Skin epidermis (tissue), 12 donors: Measurements from ENCODE around the gene E2F1.
A peak's percentile ranks its signal among the peaks of the same experiment; 100 is the strongest.
"Not testable (repeated sequence)": the region's sequence is repeated elsewhere in the genome, so short reads cannot be mapped to it uniquely, and the experiment has no call there.

ENCODE experiments used
- H3K27ac ChIP-seq, 21 experiments: fragments of 200-600 bp; sonication (generic) in 11 of 21; one replicate each; pipeline ENCODE4 v1.5.0; 2020; ENCODE audit warnings: mild to moderate bottlenecking in 3 of 21, inconsistent platforms in 2 of 21, moderate library complexity in 2 of 21
- H3K4me3 ChIP-seq, 7 experiments: fragments of 200-600 bp; sonication (generic) in 2 of 7; one replicate each; pipeline ENCODE4 v1.5.0; 2020; ENCODE audit warnings: inconsistent platforms in 2 of 7, mild to moderate bottlenecking in 2 of 7, moderate library complexity in 1 of 7

Gene E2F1

DNA sequence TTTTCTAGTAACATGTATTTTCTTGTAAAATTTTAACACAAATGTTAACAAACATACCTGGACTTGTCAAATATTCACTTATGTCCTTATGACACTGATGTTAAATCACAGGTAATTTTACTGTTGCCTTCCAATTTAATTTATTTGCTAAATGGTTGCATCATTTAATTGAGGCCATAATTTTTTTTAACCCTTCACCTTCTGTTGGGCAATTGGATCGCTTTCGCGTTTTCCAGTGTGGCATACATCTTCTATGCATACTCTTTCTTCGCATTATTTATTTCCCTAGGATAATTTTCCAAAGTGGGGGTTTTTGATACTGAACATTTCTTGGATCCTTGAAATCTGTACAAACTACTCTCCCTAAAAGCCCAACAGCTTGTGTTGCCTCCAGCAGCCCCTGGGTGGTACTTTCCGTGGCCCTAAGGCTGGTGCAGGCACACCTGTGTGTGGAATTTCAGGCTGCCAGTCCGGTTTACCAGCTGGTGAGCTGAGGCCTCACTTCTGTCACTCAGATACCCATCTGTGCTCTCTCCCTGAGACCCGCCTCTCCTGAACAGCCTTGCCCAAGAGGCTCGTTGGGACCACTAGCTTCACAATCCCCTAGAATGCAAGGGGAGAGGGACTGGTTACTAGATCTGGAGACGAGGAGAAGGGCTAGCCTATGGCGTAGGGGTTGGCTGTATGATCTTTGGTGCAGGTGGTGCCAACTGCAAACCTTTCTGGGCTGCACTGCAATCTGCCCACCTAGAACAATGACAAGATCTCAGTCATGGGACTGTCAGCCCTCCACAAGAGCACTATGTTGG, 35.2 kb downstream of the E2F1 start:
- peak overlapping the region in 7 of 21 experiments; percentile 6 to 61 (median 26) for H3K27ac ChIP-seq
- no peak overlapping the region for H3K4me3 ChIP-seq

DNA sequence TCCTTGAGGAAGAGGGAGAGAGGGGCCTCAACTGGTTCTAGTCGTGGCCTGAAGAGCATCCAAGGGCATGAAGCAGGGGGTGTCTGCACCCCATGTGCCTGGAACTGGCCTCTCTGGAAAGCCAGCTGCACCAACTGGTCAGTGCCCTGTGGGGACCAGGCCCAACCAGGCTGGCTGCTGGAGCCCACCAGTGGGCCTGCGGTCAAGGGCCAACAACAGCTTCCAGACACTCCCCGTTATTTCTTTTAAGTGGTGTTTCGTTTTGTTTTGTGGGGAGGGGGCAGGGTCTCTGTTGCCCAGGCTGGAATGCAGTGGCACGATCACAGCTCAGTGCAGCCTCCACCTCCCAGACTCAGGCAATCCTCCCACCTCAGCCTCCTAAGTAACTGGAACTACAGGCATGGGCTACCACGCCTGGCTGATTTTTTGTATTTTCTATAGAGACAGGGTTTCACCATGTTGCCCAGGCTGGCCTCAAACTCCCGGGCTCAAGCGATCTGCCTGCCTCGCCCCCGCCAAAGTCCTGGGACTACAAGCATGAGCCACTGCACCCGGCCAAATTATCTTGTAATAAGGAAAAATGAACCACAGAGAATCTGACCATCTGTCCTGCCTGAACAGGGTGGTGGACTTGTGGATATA, 36.0 kb downstream of the E2F1 start:
- Histone ChIP-seq H3K27ac (peak overlapping the region in 5 of 21 experiments; percentile 2 to 20 (median 13)), H3K4me3 (no peak overlapping the region)

DNA sequence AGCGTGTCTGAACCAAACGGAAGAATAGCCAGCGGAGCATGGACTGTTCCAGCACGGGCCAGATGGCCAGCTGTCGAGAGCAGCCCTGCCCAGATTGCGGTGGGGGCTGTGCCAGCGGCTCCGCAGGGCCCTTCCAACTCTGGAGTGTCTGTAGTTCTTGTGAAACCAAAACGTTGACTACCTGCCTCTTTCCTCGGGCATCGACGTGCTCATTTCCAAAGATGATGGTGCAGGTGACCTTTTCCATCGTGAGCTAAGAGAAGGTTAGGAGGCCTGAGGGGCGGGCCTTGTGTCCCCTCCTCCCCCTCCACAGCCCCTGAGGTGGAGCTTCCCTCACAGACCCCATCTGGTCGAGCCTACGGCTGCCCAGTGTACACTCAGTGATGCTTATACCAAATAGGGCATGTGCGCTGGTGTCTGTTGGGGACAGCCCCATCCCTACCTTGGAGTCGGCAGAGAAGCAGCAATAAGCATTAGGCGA, 36.9 kb downstream of the E2F1 start:
- Histone ChIP-seq H3K4me3 (no peak overlapping the region), H3K27ac (peak overlapping the region in 5 of 21 experiments; percentile 0 to 67 (median 13))

DNA sequence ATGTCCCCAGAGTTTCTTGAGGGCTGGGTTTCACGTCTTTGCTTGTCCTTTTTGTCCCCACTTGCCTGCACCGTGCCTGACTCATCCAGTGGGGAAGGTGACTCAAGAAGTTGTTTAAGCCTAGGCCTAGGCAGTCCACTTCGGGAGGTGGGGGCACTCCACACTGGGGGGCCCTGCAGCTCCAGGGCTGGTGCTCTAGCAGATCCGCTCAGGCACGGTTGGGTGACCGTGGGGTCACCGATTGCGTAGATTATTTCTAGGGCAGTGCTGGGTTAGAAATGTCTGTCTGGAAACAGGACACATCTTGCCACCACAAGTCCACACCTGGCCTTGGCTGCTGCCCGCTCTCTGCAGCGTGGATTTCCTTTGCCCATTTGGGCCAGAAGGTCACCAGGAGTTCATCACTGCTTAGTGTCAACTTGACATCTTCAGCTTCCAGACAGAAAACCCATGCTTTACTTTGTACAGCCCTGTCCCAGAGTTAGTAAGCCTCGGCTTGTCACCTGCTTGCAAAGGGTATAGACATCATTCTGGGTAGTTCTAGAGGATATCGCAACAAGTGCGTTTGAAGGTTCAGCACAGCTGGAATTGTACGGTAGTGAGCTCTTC, 37.7 kb downstream of the E2F1 start:
- peak overlapping the region in 9 of 21 experiments; percentile 6 to 68 (median 54) for H3K27ac ChIP-seq
- H3K4me3 ChIP-seq, result no peak overlapping the region

DNA sequence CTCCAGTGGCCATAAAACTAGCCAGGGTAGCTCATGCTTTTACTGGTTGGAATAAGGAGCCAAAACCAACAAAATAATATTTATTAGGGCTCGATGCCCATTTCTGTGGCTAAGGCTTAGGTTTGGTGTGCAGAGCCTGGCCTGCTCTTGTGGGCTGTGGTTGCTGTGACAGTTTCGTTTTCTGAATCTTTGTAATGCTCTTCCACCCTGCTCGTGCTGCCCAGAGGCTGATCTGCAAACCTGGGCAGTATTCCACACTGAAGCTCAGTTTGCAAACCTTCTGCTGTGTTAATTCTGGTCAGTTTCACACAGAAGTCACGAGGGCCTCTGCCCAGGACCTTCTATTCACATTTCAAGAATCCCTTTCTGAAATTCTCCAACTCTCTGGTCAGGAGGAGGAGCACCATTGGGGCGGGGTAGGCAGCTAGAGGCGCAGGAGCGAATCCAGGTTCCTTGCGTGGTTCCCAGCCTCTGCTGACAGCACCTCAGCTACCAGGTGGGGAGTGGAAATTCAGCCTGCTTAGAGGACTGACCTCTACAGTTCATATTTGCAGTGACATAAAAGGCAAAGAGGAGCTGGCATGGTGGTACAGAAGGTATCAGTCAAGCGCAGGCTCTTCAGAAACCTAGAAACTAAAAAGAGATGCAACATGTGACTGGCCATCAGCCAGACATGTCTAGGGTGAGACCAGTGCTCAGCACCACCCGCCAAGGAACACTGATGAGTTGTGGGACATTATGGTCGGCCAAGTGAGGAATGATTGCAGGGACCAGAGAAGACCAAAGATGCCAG, 38.4 kb downstream of the E2F1 start:
- Histone ChIP-seq H3K4me3 (peak overlapping the region in 1 of 7 experiments; percentile 4), H3K27ac (peak overlapping the region in 16 of 21 experiments; percentile 6 to 68 (median 50))

DNA sequence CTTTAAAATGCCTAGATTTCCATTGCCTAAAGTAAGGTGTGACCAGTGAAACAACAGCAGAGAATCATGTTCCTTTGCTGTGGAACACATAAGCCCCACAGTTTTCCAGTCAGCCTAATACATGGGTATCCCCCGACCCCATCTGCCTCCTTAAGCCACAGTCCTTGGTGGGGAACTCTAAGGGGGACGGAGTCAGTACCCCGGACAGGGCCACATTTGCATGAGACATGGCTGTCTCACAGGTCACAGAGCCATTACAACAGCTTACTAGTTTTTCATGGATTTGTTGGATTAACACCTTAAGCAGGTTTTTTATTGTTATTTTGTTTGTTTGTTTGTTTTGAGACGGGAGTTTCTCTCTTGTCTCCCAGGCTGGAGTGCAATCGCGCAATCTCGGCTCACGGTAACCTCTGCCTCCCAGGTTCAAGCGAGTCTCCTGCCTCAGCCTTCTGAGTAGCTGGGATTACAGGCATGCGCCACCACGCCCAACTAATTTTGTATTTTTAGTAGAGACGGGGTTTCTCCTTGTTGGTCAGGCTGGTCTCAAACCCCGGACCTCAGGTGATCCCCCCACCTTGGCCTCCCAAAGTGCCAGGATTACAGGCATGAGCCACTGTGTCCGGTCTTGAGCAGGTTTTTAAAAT, 39.1 kb downstream of the E2F1 start:
- H3K4me3 ChIP-seq, result peak overlapping the region in 1 of 7 experiments; percentile 4
- peak overlapping the region in 15 of 21 experiments; percentile 6 to 68 (median 51) for H3K27ac ChIP-seq

DNA sequence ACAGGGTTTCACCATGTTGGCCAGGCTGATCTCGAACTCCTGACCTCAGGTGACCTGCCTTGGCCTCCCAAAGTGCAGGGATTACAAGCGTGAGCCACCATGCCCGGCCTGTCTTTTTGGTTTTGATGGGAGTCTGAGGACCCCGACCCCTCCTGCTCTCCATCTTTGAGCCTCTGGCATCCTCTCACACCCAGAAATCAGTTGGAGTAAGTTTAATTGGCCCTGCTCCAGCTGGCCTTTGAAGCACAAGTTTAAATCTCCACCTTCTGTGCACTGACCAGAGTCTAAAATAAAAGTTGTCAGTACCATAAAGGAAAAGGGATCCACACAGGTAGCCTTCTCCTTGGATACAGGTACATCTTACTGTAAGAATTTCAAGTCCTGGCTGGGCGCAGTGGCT, 40.0 kb downstream of the E2F1 start:
- Histone ChIP-seq H3K4me3 (no peak overlapping the region), H3K27ac (no peak overlapping the region)

DNA sequence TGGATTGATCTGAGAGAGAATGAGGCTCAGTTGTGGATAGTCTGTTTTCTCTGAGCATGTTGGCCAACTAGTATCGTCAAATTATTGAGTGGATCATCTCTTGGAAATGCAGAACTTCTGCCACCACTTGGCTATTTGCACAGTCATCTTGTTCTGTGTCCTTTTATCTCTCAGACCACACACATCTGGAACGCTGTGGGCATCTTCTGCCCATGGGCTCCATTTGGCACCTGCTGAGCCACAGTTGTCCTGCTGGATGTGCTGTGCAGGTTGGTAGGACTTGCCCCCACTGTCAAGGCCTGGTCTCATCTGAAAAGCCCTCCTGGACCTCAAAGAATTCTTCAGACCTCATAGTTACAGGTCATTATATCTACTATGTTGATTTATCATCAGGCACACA, 40.8 kb downstream of the E2F1 start:
- H3K27ac ChIP-seq, result no peak overlapping the region
- no peak overlapping the region for H3K4me3 ChIP-seq

DNA sequence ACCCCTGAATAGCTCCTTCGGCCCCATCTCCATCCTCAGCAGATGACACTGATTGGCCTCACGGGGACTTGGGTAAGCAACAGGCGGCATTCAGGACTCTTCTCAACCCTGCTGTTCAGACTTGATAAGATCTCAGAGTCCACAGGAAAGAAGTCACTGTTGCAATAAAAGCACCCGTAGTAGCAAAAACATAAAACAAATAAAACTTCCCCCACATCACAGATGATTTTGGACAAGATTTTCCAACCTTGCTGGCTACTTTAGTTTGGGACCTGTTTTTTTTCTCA, 41.2 kb downstream of the E2F1 start:
- Histone ChIP-seq H3K27ac (no peak overlapping the region), H3K4me3 (no peak overlapping the region)

DNA sequence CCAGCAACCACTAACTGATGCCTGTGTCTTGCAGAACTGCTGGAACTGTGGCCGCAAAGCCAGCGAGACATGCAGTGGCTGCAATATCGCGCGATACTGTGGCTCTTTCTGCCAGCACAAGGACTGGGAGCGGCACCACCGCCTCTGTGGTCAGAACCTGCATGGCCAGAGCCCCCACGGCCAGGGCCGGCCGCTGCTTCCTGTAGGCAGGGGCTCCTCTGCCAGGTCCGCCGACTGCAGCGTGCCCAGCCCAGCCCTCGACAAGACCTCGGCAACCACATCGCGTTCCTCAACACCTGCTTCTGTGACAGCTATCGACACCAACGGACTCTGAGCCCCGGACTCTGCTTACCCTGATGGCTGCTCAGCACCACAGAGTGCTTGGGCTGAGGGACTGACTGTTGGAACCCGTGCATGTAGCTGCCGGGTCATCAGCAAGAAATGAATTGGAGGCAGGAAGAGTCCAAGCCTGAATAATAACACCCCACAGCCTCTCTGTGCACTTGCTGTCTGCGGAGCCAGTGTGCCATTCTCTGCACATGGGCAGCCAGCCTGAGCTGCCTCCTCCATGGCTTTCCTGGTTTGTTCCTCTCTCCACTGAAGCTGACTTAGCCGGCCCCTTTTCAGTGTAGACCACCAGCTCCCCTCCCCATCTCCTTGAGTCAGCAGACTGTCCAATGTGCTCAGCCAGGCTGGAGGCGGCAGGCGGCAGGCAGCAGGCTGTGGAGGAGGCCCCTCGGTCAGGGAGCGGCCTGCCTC, 41.7 kb downstream of the E2F1 start:
- H3K4me3 ChIP-seq, result no peak overlapping the region
- no peak overlapping the region for H3K27ac ChIP-seq

DNA sequence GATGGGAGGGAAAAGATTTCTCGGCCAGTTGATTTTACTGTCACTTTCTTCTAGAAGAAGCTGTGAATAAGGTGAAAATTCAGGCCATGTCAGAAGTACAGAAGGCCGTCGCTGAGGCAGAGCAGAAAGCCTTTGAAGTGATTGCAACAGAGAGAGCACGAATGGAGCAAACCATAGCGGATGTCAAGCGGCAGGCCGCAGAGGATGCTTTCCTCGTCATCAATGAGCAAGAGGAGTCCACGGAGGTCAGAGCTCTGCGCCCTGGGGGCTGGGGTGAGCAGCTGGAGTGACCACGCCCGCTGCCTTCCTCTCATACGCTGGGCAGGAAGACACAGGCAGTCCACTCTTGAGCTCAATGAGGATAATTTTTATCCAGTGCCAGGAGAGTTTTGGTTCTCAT, 45.9 kb downstream of the E2F1 start:
- Histone ChIP-seq H3K27ac (no peak overlapping the region), H3K4me3 (no peak overlapping the region)

DNA sequence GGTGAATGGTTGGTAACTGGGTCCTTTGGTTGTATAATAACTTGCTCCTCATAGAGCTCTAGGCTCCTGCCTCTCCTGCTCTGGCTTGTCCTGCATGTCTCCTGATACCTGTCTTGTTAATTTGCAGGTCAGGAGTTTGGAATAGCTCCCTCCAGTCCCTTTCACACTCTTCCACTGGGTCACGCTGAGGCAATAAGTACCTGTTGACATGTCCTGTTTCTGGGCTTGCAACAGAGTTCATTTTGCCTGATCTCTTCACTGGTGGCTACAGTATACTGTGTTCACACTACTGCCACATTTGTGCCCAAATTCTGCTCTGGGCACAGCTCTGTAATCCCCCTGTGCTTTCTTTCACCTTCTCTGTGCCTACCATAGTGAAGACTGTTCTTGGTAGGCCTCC, 49.4 kb downstream of the E2F1 start:
- Histone ChIP-seq H3K4me3 (no peak overlapping the region), H3K27ac (no peak overlapping the region)

DNA sequence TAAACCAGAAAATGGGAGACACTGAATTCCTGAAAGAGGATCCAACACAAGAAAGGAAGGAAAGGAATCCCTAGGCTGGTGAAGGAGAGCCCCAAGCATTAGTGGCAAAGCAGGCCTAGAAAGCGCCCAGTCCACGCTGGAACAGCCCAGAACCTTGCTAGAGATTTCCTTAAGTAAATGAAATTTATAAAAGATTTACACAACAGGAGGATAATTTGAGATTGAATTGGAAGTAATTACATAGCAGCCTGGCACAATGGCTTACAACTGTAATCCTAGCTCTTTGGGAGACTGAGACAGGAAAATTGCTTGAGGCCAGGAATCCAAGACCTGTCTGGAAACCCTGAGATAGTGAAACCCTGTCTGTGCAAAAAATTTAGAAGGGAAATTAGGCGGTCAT, 50.8 kb downstream of the E2F1 start:
- no peak overlapping the region for H3K27ac ChIP-seq
- no peak overlapping the region for H3K4me3 ChIP-seq

DNA sequence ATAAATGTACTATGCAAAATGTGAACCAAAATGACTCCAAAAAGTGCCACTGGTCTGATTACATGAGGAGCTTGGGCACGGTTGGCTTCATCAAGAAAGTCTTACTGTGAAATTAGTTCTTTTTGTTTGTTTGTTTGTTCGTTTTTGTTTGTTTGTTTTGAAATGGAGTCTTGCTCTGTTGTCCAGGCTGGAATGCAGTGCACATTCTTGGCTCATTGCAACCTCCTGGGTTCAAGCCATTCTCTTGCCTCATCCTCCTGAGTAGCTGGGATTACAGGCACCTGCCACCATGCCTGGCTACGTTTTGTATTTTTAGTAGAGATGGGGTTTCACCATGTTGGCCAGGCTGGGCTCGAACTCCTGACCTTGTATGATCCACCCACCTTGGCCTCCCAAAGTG, 54.3 kb downstream of the E2F1 start:
- H3K4me3 ChIP-seq, H3K27ac ChIP-seq: not testable (repeated sequence)

DNA sequence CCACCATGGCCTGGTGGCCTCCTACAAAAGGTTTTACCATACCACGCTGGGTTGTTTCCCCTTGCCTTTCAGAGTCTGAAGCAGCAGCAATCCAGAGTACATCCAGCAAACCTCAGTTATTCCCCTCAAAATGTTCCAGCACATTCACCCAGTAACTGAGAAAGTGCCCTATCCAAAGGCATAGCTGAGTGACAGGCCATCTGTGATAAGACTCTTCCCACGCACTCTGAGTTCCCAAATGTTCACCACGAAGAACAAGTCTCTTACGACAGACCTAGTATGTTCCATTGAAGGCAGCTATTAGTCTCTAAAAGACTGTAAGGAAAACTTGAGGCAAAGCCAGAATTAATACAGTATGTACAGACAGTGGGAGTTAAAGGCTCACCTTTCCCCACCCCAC, 55.7 kb downstream of the E2F1 start:
- no peak overlapping the region for H3K4me3 ChIP-seq
- no peak overlapping the region for H3K27ac ChIP-seq

DNA sequence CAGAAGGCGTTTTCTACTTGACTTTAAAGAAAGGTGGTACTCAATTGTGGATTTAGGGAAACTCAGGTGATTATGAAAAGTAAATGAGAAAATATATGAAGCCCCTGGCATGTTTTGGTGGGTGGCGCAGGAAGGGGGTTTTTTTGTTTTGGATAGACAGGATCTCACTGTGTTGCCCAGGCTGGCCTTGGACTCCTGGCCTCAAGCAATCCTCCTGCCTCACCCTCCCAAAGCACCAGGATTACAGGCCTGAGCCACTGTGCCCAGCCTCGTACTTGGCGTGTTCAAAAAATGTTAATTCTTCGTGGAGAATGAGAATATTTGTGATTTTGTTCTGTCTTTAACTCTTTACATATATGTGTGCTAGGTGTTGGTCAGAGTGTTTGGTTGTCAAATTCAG, 56.2 kb downstream of the E2F1 start:
- no peak overlapping the region for H3K27ac ChIP-seq
- H3K4me3 ChIP-seq, result no peak overlapping the region

DNA sequence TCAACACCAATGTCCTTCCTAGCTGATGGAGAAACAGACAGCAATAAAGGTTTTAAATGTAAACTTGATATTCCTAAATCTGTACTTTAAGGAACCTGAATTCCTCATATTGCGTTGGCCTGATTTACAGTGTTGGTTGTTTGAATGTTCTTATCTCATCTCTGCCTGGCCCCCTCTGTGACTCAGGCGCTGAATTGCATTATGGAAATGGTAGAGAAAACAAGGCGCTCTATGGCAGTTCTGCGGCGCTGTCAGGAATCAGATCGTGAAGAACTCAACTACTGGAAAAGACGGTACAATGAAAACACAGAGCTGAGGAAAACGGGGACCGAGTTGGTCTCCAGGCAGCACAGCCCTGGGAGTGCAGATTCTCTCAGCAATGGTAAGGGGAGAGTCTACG, 56.7 kb downstream of the E2F1 start:
- H3K27ac ChIP-seq, result no peak overlapping the region
- H3K4me3 ChIP-seq, result no peak overlapping the region

DNA sequence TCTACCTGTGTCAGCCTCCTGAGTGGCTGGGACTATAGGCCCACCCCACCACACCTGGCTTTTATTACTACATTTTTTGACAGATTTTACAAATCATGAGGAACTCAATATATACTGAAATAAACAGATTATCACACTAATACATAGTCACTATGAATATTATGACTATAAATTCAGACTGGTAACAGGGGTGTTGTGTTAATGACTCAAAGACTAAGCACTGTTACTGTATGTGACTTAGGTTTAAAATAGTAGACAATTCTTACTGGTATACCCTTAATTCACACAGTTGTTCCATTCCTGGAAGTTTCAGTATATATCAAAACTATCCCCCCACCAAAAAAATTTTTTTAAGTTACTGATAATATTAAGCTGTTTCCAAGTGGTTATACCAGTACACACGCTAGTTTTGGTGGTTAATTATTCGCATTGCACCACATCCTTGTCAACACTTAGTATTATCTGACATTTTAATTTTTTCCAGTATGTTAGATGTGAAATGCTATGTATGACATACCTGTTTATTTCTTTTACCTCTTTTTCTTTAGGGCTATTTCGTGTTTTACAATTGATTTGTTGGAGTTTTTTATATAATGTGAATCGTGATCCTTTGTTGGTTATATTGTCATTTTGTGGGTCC, 58.5 kb downstream of the E2F1 start:
- no peak overlapping the region for H3K27ac ChIP-seq
- no peak overlapping the region for H3K4me3 ChIP-seq

DNA sequence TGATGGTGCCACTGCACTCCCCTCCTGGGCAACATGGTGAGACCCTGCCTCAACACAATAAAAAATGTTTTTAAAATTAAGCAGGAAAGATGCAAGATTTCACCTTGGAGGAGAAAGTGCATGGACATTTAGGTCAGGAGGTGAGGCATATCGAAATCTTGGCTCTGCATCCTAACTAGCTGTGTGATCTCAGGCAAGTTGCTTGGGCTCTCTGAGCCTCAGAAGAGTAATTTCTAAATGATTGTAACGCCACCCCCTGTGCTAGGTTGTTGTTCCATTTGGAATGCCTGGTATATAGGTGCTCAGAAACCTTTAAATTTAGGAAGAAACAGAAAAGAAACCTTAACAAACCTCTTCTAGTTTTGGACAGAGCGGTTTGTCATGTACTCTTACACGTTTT, 60.0 kb downstream of the E2F1 start:
- Histone ChIP-seq H3K4me3 (no peak overlapping the region), H3K27ac (no peak overlapping the region)
